ENCODE data around the gene PRKAB1. TPM values are rescaled to one million over a fixed set of nuclear protein-coding genes. Genes with fewer than 3 reads are reported as not detected.
"Not testable (repeated sequence)": the region's sequence is repeated elsewhere in the genome, so short reads cannot be mapped to it uniquely, and the experiment has no call there.

PRKAB1 gene, protein sequence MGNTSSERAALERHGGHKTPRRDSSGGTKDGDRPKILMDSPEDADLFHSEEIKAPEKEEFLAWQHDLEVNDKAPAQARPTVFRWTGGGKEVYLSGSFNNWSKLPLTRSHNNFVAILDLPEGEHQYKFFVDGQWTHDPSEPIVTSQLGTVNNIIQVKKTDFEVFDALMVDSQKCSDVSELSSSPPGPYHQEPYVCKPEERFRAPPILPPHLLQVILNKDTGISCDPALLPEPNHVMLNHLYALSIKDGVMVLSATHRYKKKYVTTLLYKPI
- total RNA-seq (10 to 100 TPM in 5 of 9 donors, 1 to 10 TPM in 4; 8.5 to 19.1 (median 10.3) TPM), polyA plus RNA-seq (10 to 100 TPM in 1 of 2 donors, 1 to 10 TPM in 1; 6.5 to 14.1 TPM)
- long read RNA-seq, donor 1, transcript PRKAB1-201 (7 exons, 2,610 nt): major isoform, 17 of 18 reads
- long read RNA-seq, donor 1, partial matches to known transcripts: 1 of 18 reads
- long read RNA-seq, donor 1, other reads (novel, unspliced or antisense): 0 of 18 reads
- long read RNA-seq, donor 2, transcript PRKAB1-201 (7 exons, 2,610 nt): major isoform, 65 of 75 reads
- long read RNA-seq, donor 2, partial matches to known transcripts: 3 of 75 reads
- long read RNA-seq, donor 2, other reads (novel, unspliced or antisense): 3 of 75 reads
- long read RNA-seq, donor 3, transcript PRKAB1-201 (7 exons, 2,610 nt): major isoform, 6 of 7 reads
- long read RNA-seq, donor 3, partial matches to known transcripts: 1 of 7 reads
- long read RNA-seq, donor 3, other reads (novel, unspliced or antisense): 0 of 7 reads

DNA sequence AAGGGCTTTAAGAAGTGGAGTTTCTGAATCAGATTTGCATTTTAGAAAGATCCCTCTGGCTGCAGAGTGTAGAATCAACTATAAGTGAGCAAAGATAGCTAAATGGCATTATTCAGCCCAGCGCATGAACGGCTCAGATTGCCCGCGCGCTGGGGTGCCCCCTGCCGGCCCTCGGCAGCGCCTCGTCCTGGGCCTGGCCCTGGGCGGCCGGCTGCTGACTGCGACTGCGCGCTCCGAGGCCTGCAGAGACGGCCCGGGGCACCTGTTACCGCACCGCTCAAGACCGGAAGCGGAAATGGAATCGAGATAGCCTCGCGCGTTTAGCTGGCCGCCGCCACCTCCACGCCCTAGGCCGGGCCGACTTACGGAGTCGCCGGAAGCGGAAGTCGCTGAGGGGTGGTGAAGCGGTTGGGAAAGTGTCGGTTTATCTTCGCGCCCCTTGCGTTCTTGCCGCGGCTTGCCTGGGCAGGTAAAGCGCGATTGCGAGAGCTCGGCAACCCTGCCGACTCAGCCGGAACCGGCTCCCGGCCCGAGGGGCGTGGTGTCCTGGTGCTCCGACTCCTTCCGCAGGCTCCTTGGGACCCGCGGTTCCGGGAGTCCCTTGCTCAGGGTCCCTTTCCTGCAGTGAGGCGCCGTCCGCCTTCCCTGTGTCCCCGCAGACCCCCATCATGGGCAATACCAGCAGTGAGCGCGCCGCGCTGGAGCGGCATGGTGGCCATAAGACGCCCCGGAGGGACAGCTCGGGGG, at the start of gene PRKAB1:
Gene PRKAB1 (plus strand): TSS at position 557 of the 747 bp plus-strand sequence. CDS start 112 bp downstream, at position 669.
- intact Hi-C loops (cut with DNase I): loop anchor here in 5 of 10 donors (2.0 to 10.0 kb wide), 6 partner anchors 50 to 237 kb away; no protein-coding TSS in a partner anchor
- TF ChIP-seq, protein P1, sequence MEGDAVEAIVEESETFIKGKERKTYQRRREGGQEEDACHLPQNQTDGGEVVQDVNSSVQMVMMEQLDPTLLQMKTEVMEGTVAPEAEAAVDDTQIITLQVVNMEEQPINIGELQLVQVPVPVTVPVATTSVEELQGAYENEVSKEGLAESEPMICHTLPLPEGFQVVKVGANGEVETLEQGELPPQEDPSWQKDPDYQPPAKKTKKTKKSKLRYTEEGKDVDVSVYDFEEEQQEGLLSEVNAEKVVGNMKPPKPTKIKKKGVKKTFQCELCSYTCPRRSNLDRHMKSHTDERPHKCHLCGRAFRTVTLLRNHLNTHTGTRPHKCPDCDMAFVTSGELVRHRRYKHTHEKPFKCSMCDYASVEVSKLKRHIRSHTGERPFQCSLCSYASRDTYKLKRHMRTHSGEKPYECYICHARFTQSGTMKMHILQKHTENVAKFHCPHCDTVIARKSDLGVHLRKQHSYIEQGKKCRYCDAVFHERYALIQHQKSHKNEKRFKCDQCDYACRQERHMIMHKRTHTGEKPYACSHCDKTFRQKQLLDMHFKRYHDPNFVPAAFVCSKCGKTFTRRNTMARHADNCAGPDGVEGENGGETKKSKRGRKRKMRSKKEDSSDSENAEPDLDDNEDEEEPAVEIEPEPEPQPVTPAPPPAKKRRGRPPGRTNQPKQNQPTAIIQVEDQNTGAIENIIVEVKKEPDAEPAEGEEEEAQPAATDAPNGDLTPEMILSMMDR (IDR thresholded peaks at IDR 0.05): peak; percentile 85 to 99 (median 94)
- peak in 1 of 2 donors; percentile 55 for TF ChIP-seq POLR2A (IDR thresholded peaks at IDR 0.05)
- ATAC-seq (peak; percentile 99 to 100 (median 100)), DNase-seq (peak; percentile 95 to 98 (median 97))
- Histone ChIP-seq H3K9me3 (no peaks in the 10 kb centered on the region), H3K27ac (peak within 1 kb of the TSS; percentile 84 to 98 (median 94)), H3K4me3 (peak within 1 kb of the TSS; percentile 74 to 99 (median 96)), H3K36me3 (peaks cover 0 to 24% (median 17%) of the 10 kb centered on the region in 9 donors), H3K27me3 (no peaks in the 10 kb centered on the region), H3K4me1 (peaks cover 4 to 45% (median 29%) of the 10 kb centered on the region in 12 donors)
- 0 to 1% (median 1%) methylated on average over 44 to 69 of the region's 69 CpGs for WGBS, 4 donors

DNA sequence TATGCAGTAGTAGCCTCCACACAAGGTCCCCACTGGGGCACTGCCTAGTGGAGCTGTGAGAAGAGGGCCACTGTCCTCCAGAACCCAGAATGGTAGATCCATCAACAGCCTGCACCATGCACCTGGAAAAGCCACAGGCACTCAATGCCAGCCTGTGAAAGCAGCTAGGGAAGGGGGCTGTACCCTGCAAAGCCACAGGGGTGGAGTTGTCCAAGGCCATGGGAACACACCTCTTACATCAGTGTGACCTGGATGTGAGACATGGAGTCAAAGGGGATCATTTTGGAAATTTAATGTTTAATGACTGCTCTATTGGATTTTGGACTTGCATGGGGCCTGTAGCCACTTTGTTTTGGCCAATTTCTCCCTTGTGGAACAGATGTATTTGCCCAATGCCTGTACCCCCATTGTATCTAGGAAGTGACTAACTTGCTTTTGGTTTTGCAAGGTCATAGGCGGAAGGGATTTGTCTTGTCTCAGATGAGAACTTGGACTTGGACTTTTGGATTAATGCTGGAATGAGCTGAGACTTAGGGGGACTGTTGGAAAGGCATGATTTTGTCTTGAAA, 49.5 kb upstream of the PRKAB1 start:
- ATAC-seq; H3K4me1 ChIP-seq; H3K36me3 ChIP-seq; DNase-seq; H3K4me3 ChIP-seq; intact Hi-C loops (cut with DNase I); H3K27ac ChIP-seq; H3K9me3 ChIP-seq; H3K27me3 ChIP-seq: not testable (repeated sequence)
- WGBS, 4 donors: 90 to 100% (median 95%) methylated on average over 1 of the region's 1 CpG

DNA sequence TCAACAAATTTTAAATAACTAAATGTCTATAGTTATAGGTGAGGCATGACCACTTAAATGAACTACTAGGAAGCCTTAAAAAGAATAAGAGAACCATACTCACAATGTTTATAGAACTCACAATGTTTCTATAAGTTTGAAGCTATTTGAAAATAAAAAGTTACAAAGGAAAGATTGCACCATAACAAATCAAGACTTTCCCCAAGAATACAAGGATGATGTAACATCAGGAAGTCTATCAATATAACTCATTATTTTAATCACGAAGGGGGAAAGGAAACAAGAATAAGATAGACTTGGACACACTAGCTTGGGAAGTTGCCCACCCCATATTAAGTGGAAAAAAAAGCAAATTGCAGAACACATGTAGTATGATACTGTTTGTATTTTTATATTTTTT, 47.4 kb upstream of the PRKAB1 start:
- no peak for TF ChIP-seq POLR2A (IDR thresholded peaks at IDR 0.05)
- TF ChIP-seq, protein P1 (IDR thresholded peaks at IDR 0.05): no peak
- Histone ChIP-seq H3K27ac (no peak overlapping the region), H3K36me3 (no peaks in the 10 kb centered on the region), H3K4me1 (no peaks in the 10 kb centered on the region), H3K27me3 (peaks cover 0 to 3% (median 0%) of the 10 kb centered on the region in 9 donors), H3K4me3 (no peak overlapping the region), H3K9me3 (peaks cover 0 to 8% (median 0%) of the 10 kb centered on the region in 12 donors)
- DNase-seq (no peak), ATAC-seq (no peak)
- intact Hi-C loops (cut with DNase I): no loop called here
- WGBS, 4 donors: 32 to 41% (median 37%) methylated on average over 1 of the region's 1 CpG

DNA sequence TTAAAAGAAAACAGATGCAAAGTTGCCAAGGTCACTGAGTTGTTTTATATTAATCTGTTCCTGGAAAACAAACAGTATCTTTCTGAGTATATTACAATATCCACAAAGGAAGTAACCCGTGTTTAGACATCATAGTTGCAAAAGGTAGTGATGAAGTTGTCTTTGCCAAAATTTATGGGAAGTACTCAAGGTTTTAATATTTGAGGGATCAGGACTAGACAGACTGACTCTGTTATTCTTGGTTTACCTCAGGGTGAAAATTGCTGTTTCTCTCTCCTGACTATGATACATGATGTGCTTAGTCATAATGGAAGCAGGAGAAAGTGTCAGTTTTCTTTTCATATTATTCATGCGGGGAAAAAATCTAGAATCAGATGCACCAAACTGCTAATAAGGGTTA, 46.1 kb upstream of the PRKAB1 start:
- Histone ChIP-seq H3K36me3 (no peaks in the 10 kb centered on the region), H3K27me3 (peaks cover 0 to 3% (median 0%) of the 10 kb centered on the region in 9 donors), H3K4me1 (no peaks in the 10 kb centered on the region), H3K4me3 (no peak overlapping the region), H3K9me3 (peaks cover 0 to 8% (median 0%) of the 10 kb centered on the region in 12 donors), H3K27ac (no peak overlapping the region)
- DNase-seq: no peak
- TF ChIP-seq, protein P1 (IDR thresholded peaks at IDR 0.05): no peak
- no peak for TF ChIP-seq POLR2A (IDR thresholded peaks at IDR 0.05)
- intact Hi-C loops (cut with DNase I): no loop called here
- ATAC-seq: no peak
- 60 to 68% (median 62%) methylated on average over 2 of the region's 2 CpGs for WGBS, 4 donors

Measured in heart left ventricle (tissue), 16 donors.